ENCODE data around the gene GALNT10. TPM values are rescaled to one million over a fixed set of nuclear protein-coding genes. Genes with fewer than 3 reads are reported as not detected.
A peak's percentile ranks its signal among the peaks of the same experiment; 100 is the strongest.

Gene GALNT10
- total and polyA plus RNA-seq, 9 of the 15 experiments (the other 6 are each of a cell fraction or from before 2014, with no cell fraction given): 4.6 to 37.1 (median 13.3) TPM

DNA sequence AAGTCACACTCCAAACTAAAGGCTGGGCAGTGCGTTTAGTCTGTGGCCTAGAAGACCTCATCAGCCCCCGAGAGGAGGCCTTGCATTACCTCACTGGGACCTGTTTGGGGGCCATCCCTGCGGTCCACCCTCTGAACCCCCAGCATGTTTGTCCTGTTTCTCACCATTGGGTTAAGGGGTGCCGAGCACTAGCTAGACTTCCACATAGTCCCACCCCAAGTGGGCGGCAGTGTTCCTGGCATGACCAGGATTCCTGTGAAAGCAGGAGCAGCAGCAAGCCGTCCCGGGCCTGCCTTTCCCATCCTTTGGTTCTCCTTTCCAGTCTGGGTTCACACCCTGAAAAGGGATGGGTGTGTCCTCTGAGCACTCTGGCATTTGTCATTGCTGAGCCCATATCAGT is 228.7 kb downstream of the GALNT10 start:
- ChIA-PET CTCF (ENCODE audit: low intra/inter-chr PET ratio) (no interaction called here), POLR2A (interaction anchor here (1.2 kb wide), 1 partner anchor 11 kb away, joined by 3 read pairs; no protein-coding TSS in a partner anchor)
- intact Hi-C loops (cut with micrococcal nuclease): no loop called here
- Histone ChIP-seq H2AFZ (ENCODE audit: low read depth, low read length) (no peak overlapping the region), H3K9ac (ENCODE audit: insufficient read depth in 1 of 2, low read depth in 2 of 2, low read length in 2 of 2) (0 out of 4 replicates have a peak overlapping the region, but pooled peaks of 1 of the 2 experiments have one; percentile 26), H3K9me1 (ENCODE audit: control insufficient read depth, insufficient read depth, low read length) (no peaks in the 10 kb centered on the region), H4K20me1 (replicated peaks; ENCODE audit: control insufficient read depth, insufficient read depth, low read length) (0 out of 2 replicates have a peak, but pooled peaks cover 3% of the 10 kb centered on the region), H3K36me3 (ENCODE audit: control insufficient read depth, insufficient read depth, low read length) (peaks cover 10% of the 10 kb centered on the region; the same call in 1 of the 3 replicates), H3K79me2 (ENCODE audit: control insufficient read depth, insufficient read depth, low read length) (no peaks in the 10 kb centered on the region), H3K4me3 (no peak overlapping the region), H3K4me1 (replicated peaks in 1 of 2; ENCODE audit: control insufficient read depth in 2 of 2, insufficient read depth in 2 of 2, low read length in 2 of 2) (peaks cover 0 to 8% of the 10 kb centered on the region in 2 experiments; a peak in 2 of 5 replicates), H3K27me3 (ENCODE audit: control insufficient read depth in 2 of 2, insufficient read depth in 2 of 2, low read length in 2 of 2) (no peaks in the 10 kb centered on the region), H3K9me3 (replicated peaks; ENCODE audit: control insufficient read depth, insufficient read depth, low read depth, low read length) (no peaks in the 10 kb centered on the region), H3K4me2 (ENCODE audit: insufficient read depth, low read length) (no peak overlapping the region), H3K27ac (ENCODE audit: extremely low read depth, low read depth, low read length) (no peak overlapping the region)
- DNase-seq (ENCODE audit: extremely low read depth in 1 of 4, low spot score in 3 of 4) (no peak), ATAC-seq (no peak), FAIRE-seq (no peak)
- BruUV-seq (replicated peaks): no TSS peak
- TF ChIP-seq, protein P1, sequence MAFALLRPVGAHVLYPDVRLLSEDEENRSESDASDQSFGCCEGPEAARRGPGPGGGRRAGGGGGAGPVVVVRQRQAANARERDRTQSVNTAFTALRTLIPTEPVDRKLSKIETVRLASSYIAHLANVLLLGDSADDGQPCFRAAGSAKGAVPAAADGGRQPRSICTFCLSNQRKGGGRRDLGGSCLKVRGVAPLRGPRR (CRISPR knock-in tag; IDR thresholded peaks at IDR 0.05): no peak
- TF ChIP-seq KDM1A (IDR thresholded peaks at IDR 0.05): 0 out of 4 replicates have a peak, but pooled peaks of 1 of the 2 experiments have one; percentile 28
- in situ Hi-C loops (cut with MboI): no loop called here
- WGBS (ENCODE audit: insufficient coverage, low coverage, missing lambda C conversion rate): 67% methylated on average over 7 of the region's 7 CpGs

DNA sequence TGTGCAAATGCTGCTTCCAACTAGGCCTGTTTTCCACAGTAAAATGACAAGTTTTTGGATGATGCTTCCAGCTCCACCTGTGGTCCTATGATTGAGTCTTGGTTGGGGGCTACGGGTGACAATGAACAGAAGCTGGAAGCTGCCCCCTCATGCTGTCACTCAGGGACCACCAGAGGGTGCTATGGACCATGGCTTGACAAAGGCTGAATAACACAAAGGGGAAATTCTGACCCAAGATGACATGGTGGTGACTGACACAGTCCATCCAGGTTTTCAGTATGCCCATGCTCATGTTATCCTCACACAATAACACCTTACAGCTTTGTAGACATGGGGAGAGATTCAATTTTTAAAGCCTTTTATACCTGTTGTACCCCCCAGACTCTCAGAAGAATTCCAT is 231.3 kb downstream of the GALNT10 start:
- Histone ChIP-seq H3K4me3 (no peak overlapping the region), H3K79me2 (ENCODE audit: control insufficient read depth, insufficient read depth, low read length) (no peaks in the 10 kb centered on the region), H3K27me3 (ENCODE audit: control insufficient read depth in 2 of 2, insufficient read depth in 2 of 2, low read length in 2 of 2) (no peaks in the 10 kb centered on the region), H3K9me3 (replicated peaks; ENCODE audit: control insufficient read depth, insufficient read depth, low read depth, low read length) (no peaks in the 10 kb centered on the region), H3K4me1 (replicated peaks in 1 of 2; ENCODE audit: control insufficient read depth in 2 of 2, insufficient read depth in 2 of 2, low read length in 2 of 2) (peaks cover 0 to 8% of the 10 kb centered on the region in 2 experiments; a peak in 2 of 5 replicates), H3K36me3 (ENCODE audit: control insufficient read depth, insufficient read depth, low read length) (peaks cover 6% of the 10 kb centered on the region; the same call in 1 of the 3 replicates), H2AFZ (ENCODE audit: low read depth, low read length) (no peak overlapping the region), H4K20me1 (replicated peaks; ENCODE audit: control insufficient read depth, insufficient read depth, low read length) (no peaks in the 10 kb centered on the region), H3K4me2 (ENCODE audit: insufficient read depth, low read length) (no peak overlapping the region), H3K27ac (ENCODE audit: extremely low read depth, low read depth, low read length) (no peak overlapping the region), H3K9ac (ENCODE audit: insufficient read depth in 1 of 2, low read depth in 2 of 2, low read length in 2 of 2) (no peak overlapping the region), H3K9me1 (ENCODE audit: control insufficient read depth, insufficient read depth, low read length) (no peaks in the 10 kb centered on the region)
- intact Hi-C loops (cut with micrococcal nuclease): loop anchor here (1.0 to 5.0 kb wide), 3 partner anchors 100 to 221 kb away; no protein-coding TSS in a partner anchor
- BruUV-seq (replicated peaks): no TSS peak
- DNase-seq (ENCODE audit: extremely low read depth in 1 of 4, low spot score in 3 of 4) (peak; percentile 45 to 66 (median 56)), FAIRE-seq (peak; percentile 64), ATAC-seq (peak; percentile 94)
- WGBS (ENCODE audit: insufficient coverage, low coverage, missing lambda C conversion rate): 8% methylated on average over 1 of the region's 1 CpG
- POLR2A ChIA-PET: interaction anchor here (0.7 to 1.7 kb wide), 6 partner anchors 10 to 310 kb away, joined by 3 to 7 read pairs (median 3); no protein-coding TSS in a partner anchor
- CTCF ChIA-PET (ENCODE audit: low intra/inter-chr PET ratio): interaction anchor here (1.7 kb wide), 1 partner anchor 188 kb away, joined by 6 read pairs; no protein-coding TSS in a partner anchor
- in situ Hi-C loops (cut with MboI): no loop called here
- TF ChIP-seq, protein P2, sequence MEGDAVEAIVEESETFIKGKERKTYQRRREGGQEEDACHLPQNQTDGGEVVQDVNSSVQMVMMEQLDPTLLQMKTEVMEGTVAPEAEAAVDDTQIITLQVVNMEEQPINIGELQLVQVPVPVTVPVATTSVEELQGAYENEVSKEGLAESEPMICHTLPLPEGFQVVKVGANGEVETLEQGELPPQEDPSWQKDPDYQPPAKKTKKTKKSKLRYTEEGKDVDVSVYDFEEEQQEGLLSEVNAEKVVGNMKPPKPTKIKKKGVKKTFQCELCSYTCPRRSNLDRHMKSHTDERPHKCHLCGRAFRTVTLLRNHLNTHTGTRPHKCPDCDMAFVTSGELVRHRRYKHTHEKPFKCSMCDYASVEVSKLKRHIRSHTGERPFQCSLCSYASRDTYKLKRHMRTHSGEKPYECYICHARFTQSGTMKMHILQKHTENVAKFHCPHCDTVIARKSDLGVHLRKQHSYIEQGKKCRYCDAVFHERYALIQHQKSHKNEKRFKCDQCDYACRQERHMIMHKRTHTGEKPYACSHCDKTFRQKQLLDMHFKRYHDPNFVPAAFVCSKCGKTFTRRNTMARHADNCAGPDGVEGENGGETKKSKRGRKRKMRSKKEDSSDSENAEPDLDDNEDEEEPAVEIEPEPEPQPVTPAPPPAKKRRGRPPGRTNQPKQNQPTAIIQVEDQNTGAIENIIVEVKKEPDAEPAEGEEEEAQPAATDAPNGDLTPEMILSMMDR (IDR thresholded peaks at IDR 0.05 in 2 of 3, conservative IDR thresholded peaks at IDR 0.05 in 1 of 3; ENCODE audit: insufficient read depth in 2 of 3, low read depth in 1 of 3, low read length in 3 of 3): peak; percentile 67 to 80 (median 73)
- no peak for TF ChIP-seq ZNF668 (CRISPR knock-in tag; IDR thresholded peaks at IDR 0.05)
- TF ChIP-seq SMC3 (conservative IDR thresholded peaks at IDR 0.05; ENCODE audit: insufficient read depth, low read depth, low read length): peak; percentile 68; the same call in 1 of the 2 replicates
- TF ChIP-seq, protein P3, sequence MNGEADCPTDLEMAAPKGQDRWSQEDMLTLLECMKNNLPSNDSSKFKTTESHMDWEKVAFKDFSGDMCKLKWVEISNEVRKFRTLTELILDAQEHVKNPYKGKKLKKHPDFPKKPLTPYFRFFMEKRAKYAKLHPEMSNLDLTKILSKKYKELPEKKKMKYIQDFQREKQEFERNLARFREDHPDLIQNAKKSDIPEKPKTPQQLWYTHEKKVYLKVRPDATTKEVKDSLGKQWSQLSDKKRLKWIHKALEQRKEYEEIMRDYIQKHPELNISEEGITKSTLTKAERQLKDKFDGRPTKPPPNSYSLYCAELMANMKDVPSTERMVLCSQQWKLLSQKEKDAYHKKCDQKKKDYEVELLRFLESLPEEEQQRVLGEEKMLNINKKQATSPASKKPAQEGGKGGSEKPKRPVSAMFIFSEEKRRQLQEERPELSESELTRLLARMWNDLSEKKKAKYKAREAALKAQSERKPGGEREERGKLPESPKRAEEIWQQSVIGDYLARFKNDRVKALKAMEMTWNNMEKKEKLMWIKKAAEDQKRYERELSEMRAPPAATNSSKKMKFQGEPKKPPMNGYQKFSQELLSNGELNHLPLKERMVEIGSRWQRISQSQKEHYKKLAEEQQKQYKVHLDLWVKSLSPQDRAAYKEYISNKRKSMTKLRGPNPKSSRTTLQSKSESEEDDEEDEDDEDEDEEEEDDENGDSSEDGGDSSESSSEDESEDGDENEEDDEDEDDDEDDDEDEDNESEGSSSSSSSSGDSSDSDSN (IDR thresholded peaks at IDR 0.05; ENCODE audit: borderline replicate concordance in 1 of 2, low read depth in 2 of 2, low read length in 2 of 2): no peak
- TF ChIP-seq NUFIP1 (IDR thresholded peaks at IDR 0.05; ENCODE audit: partially characterized antibody): no peak

Data from K562 (cell line).